Right lobe of liver (tissue), 4 donors: ENCODE measurements around the gene ST3GAL5.

Source experiments
- CTCF ChIP-seq, 4 donors: fragments of 200-600 bp in 3 of 4; fragments of 450-650 bp in 1 of 4; IDR thresholded peaks; one replicate each; pipeline versions ENCODE4 v1.5.1 to v1.8.0; 2016 to 2022; ENCODE audit warnings: antibody characterized with exemption in 4 of 4, mild to moderate bottlenecking in 2 of 4
- POLR2A ChIP-seq: fragments of 450-650 bp; IDR thresholded peaks from one replicate; pipeline ENCODE4 v1.6.1; 2017; ENCODE audit warnings: antibody characterized with exemption, mild to moderate bottlenecking
- donor health status: DM: no; HTN: no; CAD: no.
- donor health status: DM: no; HTN: no; CAD: no.
- donor health status: DM: no; HTN: yes; CAD: no.

- TF ChIP-seq POLR2A (no peak), CTCF (IDR thresholded peaks at IDR 0.05) (no peak)
These were observed 32.9 kb upstream of the ST3GAL5 start for GRCh38 chr2:85921659-85922058.
